Esophagus muscularis mucosa (tissue), 4 donors: ENCODE measurements around the gene OR10AD1.
"Not testable (repeated sequence)": the region's sequence is repeated elsewhere in the genome, so short reads cannot be mapped to it uniquely, and the experiment has no call there.

Experiments used
- EP300 ChIP-seq: sonication (generic); formaldehyde crosslinking; IDR thresholded peaks from one replicate; pipeline ENCODE4 v1.6.1; 2017; ENCODE audit warnings: antibody characterized with exemption
- POLR2A ChIP-seq: fragments of 450-650 bp; IDR thresholded peaks from one replicate; pipeline ENCODE4 v1.6.1; 2017; ENCODE audit warnings: antibody characterized with exemption, moderate library complexity, mild to moderate bottlenecking, low read depth
- TF ChIP-seq, protein P1 (sequence below), 3 experiments: fragments of 200-600 bp in 2 of 3; fragments of 450-650 bp in 1 of 3; sonication (generic) in 2 of 3; IDR thresholded peaks; one replicate each; pipeline ENCODE4 v1.5.1; 2017 to 2019; ENCODE audit warnings: antibody characterized with exemption in 3 of 3, mild to moderate bottlenecking in 2 of 3, moderate library complexity in 1 of 3

DNA sequence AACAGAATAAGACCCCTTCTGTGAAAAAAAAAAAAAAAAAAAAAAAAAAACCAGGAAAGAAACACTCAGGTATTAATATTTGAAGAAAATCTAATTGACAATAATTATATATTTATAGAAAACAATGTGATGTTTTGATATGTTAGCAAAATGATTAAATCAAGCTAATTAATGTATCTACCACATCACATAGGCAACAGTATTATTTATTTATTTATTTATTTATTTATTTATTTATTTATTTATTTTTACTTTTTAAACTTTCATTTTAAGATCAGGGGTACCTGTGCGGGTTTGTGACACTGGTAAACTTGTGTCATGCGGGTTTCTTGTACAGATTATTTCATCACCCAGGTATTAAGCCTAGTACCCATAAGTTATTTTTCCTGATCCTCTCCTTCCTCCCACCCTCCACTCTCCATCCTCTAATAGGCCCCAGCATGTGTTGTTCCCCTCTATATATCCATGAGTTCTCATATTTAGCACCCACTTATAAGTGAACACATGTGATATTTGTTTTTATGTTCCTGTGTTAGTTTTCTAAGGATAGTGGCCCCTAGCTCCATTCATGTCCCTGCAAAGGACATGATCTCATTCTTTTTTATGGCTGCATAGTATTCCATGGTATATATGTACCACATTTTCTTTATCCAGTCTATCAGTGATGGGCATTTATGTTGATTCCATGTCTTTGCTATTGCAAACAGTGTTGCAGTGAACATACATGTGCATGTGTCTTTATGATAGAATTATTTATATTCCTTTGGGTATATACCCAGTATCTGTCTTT lies 28.3 kb upstream of the OR10AD1 start:
- TF ChIP-seq POLR2A, EP300: not testable (repeated sequence)
- TF ChIP-seq, protein P1, sequence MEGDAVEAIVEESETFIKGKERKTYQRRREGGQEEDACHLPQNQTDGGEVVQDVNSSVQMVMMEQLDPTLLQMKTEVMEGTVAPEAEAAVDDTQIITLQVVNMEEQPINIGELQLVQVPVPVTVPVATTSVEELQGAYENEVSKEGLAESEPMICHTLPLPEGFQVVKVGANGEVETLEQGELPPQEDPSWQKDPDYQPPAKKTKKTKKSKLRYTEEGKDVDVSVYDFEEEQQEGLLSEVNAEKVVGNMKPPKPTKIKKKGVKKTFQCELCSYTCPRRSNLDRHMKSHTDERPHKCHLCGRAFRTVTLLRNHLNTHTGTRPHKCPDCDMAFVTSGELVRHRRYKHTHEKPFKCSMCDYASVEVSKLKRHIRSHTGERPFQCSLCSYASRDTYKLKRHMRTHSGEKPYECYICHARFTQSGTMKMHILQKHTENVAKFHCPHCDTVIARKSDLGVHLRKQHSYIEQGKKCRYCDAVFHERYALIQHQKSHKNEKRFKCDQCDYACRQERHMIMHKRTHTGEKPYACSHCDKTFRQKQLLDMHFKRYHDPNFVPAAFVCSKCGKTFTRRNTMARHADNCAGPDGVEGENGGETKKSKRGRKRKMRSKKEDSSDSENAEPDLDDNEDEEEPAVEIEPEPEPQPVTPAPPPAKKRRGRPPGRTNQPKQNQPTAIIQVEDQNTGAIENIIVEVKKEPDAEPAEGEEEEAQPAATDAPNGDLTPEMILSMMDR (IDR thresholded peaks at IDR 0.05): not testable (repeated sequence)
